ENCODE measurements around the gene PGAP1. TPM values are rescaled to one million over a fixed set of nuclear protein-coding genes. Genes with fewer than 3 reads are reported as not detected.

PGAP1 gene
- total and polyA plus RNA-seq, 9 of the 15 experiments (the other 6 are each of a cell fraction or from before 2014, with no cell fraction given), result 0.08 to 0.73 (median 0.52) TPM

DNA sequence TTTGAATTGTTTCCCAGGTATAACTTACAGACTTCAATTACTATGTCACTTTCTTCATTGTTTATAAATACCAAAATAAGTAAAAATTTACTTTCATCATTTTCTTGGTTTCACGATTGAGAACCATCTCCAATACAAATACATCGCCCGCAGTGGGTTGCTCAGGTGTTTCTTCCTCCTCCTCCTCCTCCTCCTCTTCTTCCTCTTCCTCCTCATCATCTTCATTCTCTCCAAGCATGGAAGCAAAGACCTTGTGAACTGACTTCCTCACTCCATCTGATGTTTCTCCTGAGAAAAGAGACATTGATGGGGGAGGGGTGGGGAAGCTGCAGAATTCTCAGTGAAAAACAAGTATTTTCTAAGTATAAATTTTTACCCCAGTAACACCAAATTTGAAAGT, 133.6 kb downstream of the PGAP1 start:
- Histone ChIP-seq H3K9me3 (replicated peaks; ENCODE audit: control insufficient read depth, insufficient read depth, low read depth, low read length) (no peaks in the 10 kb centered on the region), H3K27me3 (ENCODE audit: control insufficient read depth in 2 of 2, insufficient read depth in 2 of 2, low read length in 2 of 2) (no peaks in the 10 kb centered on the region), H3K27ac (ENCODE audit: extremely low read depth, low read depth, low read length) (no peak overlapping the region), H3K9ac (ENCODE audit: insufficient read depth in 1 of 2, low read depth in 2 of 2, low read length in 2 of 2) (no peak overlapping the region), H2AFZ (ENCODE audit: low read depth, low read length) (no peak overlapping the region), H3K9me1 (ENCODE audit: control insufficient read depth, insufficient read depth, low read length) (no peaks in the 10 kb centered on the region), H3K36me3 (ENCODE audit: control insufficient read depth, insufficient read depth, low read length) (peaks cover 86% of the 10 kb centered on the region), H3K4me2 (ENCODE audit: insufficient read depth, low read length) (no peak overlapping the region), H3K4me1 (replicated peaks in 1 of 2; ENCODE audit: control insufficient read depth in 2 of 2, insufficient read depth in 2 of 2, low read length in 2 of 2) (peaks cover 0 to 2% of the 10 kb centered on the region in 2 experiments; a peak in 1 of 5 replicates), H3K79me2 (ENCODE audit: control insufficient read depth, insufficient read depth, low read length) (peaks cover 8% of the 10 kb centered on the region), H3K4me3 (no peak overlapping the region), H4K20me1 (replicated peaks; ENCODE audit: control insufficient read depth, insufficient read depth, low read length) (no peaks in the 10 kb centered on the region)
- in situ Hi-C loops (cut with MboI) (no loop called here), intact Hi-C loops (cut with micrococcal nuclease) (no loop called here)
- ATAC-seq (no peak), DNase-seq (ENCODE audit: extremely low read depth in 1 of 4, low spot score in 3 of 4) (no peak), FAIRE-seq (no peak)
- TF ChIP-seq ZC3H11A (IDR thresholded peaks at IDR 0.05; ENCODE audit: low read depth, low read length) (no peak), TEAD1 (CRISPR knock-in tag; IDR thresholded peaks at IDR 0.05) (no peak), PBX2 (CRISPR knock-in tag; IDR thresholded peaks at IDR 0.05; ENCODE audit: low read depth) (no peak), PBX2 (tag; conservative IDR thresholded peaks at IDR 0.05; ENCODE audit: low read depth) (no peak), CHD1 (IDR thresholded peaks at IDR 0.05; ENCODE audit: low read length) (no peak), GABPA (tag; conservative IDR thresholded peaks at IDR 0.05; ENCODE audit: low read depth) (no peak), PYGO2 (tag; IDR thresholded peaks at IDR 0.05) (no peak), TFE3 (CRISPR knock-in tag; IDR thresholded peaks at IDR 0.05) (no peak), TFAM (CRISPR knock-in tag; conservative IDR thresholded peaks at IDR 0.05) (no peak), DPF2 (IDR thresholded peaks at IDR 0.05) (no peak), RHOXF2B (CRISPR knock-in tag; conservative IDR thresholded peaks at IDR 0.05) (no peak), ATF7 (IDR thresholded peaks at IDR 0.05) (no peak), RFX1 (IDR thresholded peaks at IDR 0.05) (no peak)
- TF ChIP-seq, protein P1, sequence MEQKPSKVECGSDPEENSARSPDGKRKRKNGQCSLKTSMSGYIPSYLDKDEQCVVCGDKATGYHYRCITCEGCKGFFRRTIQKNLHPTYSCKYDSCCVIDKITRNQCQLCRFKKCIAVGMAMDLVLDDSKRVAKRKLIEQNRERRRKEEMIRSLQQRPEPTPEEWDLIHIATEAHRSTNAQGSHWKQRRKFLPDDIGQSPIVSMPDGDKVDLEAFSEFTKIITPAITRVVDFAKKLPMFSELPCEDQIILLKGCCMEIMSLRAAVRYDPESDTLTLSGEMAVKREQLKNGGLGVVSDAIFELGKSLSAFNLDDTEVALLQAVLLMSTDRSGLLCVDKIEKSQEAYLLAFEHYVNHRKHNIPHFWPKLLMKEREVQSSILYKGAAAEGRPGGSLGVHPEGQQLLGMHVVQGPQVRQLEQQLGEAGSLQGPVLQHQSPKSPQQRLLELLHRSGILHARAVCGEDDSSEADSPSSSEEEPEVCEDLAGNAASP (IDR thresholded peaks at IDR 0.05), result no peak
- CTCF ChIA-PET (ENCODE audit: low intra/inter-chr PET ratio), result no interaction called here
- BruUV-seq (replicated peaks), result no TSS peak
- POLR2A ChIA-PET, result no interaction called here
- WGBS (ENCODE audit: insufficient coverage, low coverage, missing lambda C conversion rate), result 88% methylated on average over 3 of the region's 3 CpGs
